MM.1S (cell line): ENCODE results near the gene ADRA2A.

Experiments
- DNase-seq: peaks from one replicate; pipeline ENCODE4 v3.0.0-alpha.2; 2015
- H2AFZ ChIP-seq: fragments of 300-600 bp; sonication (generic); 2 replicates; pipeline ENCODE4 v1.6.0; 2016; ENCODE audit warnings: antibody characterized with exemption, low read length
- H3F3A ChIP-seq: fragments of 300-600 bp; sonication (generic); 2 replicates; pipeline ENCODE4 v1.6.1; 2016; ENCODE audit warnings: mild to moderate bottlenecking, antibody characterized with exemption, low read length, moderate library complexity, mixed read lengths; ENCODE audit not compliant: insufficient read depth
- H3K27ac ChIP-seq: fragments of 300-600 bp; sonication (generic); 2 replicates; pipeline ENCODE4 v1.5.1; 2016; ENCODE audit warnings: mild to moderate bottlenecking, low read length
- H3K27me3 ChIP-seq: fragments of 300-600 bp; sonication (generic); replicated peaks from 2 replicates; pipeline ENCODE4 v1.6.0; 2016; ENCODE audit warnings: low read length; ENCODE audit not compliant: insufficient read depth
- H3K36me3 ChIP-seq: fragments of 300-600 bp; sonication (generic); replicated peaks from 2 replicates; pipeline ENCODE4 v1.6.1; 2016; ENCODE audit warnings: mild to moderate bottlenecking, low read length, mixed read lengths; ENCODE audit not compliant: insufficient read depth
- H3K4me1 ChIP-seq: fragments of 300-600 bp; sonication (generic); 2 replicates; pipeline ENCODE4 v1.6.1; 2016; ENCODE audit warnings: low read length, mixed read lengths
- H3K4me2 ChIP-seq: fragments of 300-600 bp; sonication (generic); 2 replicates; pipeline ENCODE4 v1.6.0; 2016; ENCODE audit warnings: low read depth, low read length
- H3K4me3 ChIP-seq: fragments of 300-600 bp; sonication (generic); 2 replicates; pipeline ENCODE4 v1.5.1; 2016; ENCODE audit warnings: low read length, mixed read lengths
- H3K79me2 ChIP-seq: fragments of 300-600 bp; sonication (generic); 2 replicates; pipeline ENCODE4 v1.6.1; 2016; ENCODE audit warnings: mixed run types, low read length, mixed read lengths
- H3K9ac ChIP-seq: fragments of 300-600 bp; sonication (generic); 2 replicates; pipeline ENCODE4 v1.6.1; 2016; ENCODE audit warnings: low read length, mixed read lengths
- H3K9me2 ChIP-seq: fragments of 300-600 bp; sonication (generic); replicated peaks from 2 replicates; pipeline ENCODE4 v1.6.1; 2016; ENCODE audit warnings: mild to moderate bottlenecking, low read length, mixed read lengths; ENCODE audit not compliant: insufficient read depth
- H3K9me3 ChIP-seq: fragments of 300-600 bp; sonication (generic); replicated peaks from 2 replicates; pipeline ENCODE4 v1.6.1; 2016; ENCODE audit warnings: mild to moderate bottlenecking, low read length, mixed read lengths; ENCODE audit not compliant: insufficient read depth
- H4K20me1 ChIP-seq: fragments of 300-600 bp; sonication (generic); 2 replicates; pipeline ENCODE4 v1.6.1; 2016; ENCODE audit warnings: mild to moderate bottlenecking, low read length, moderate library complexity, mixed read lengths; ENCODE audit not compliant: insufficient read depth
- CTCF ChIP-seq: fragments of 300-600 bp; sonication (generic); IDR thresholded peaks from 2 replicates; pipeline ENCODE4 v1.5.1; 2016; ENCODE audit warnings: antibody characterized with exemption, low read length, mixed read lengths
- EZH2 ChIP-seq: fragments of 300-600 bp; sonication (generic); optimal IDR thresholded peaks from 2 replicates; pipeline ENCODE3; 2017; ENCODE audit warnings: low read depth, mild to moderate bottlenecking, antibody characterized with exemption, low read length, mixed read lengths
- EZH2phosphoT487 ChIP-seq: fragments of 300-600 bp; sonication (generic); IDR thresholded peaks from 2 replicates; pipeline ENCODE4 v1.6.1; 2018; ENCODE audit warnings: antibody characterized with exemption, low read length

The ADRA2A gene

DNA sequence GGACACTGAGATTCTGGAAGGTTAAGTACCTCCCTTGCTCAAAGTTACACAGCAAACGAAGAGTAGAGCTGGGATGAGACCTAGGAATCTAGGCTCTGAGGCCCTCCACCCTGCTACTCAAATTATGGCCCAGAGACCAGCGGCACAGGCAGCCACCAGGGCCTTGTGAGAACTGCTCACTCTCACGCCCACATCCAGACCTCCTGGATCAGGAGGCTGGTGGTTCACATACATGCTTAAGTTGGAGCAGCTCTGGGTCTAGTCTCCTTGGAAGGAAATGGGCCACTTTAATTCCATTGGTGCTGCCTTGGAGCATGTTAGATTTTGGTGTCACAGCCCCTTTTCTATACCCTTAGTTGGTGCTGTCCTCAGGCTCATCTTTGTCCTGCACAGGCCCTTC, 41.9 kb downstream of the ADRA2A start:
- no peak overlapping the region for H3K4me2 ChIP-seq
- H3K4me1 ChIP-seq: no peaks in the 10 kb centered on the region
- no peaks in the 10 kb centered on the region for H3K27me3 ChIP-seq
- no peak for TF ChIP-seq EZH2
- TF ChIP-seq CTCF: no peak
- no peak for TF ChIP-seq EZH2phosphoT487
- no peak overlapping the region for H3K4me3 ChIP-seq
- no peaks in the 10 kb centered on the region for H4K20me1 ChIP-seq
- no peak overlapping the region for H2AFZ ChIP-seq
- no peak for DNase-seq
- H3K9me3 ChIP-seq: no peaks in the 10 kb centered on the region
- H3K36me3 ChIP-seq: no peaks in the 10 kb centered on the region
- no peaks in the 10 kb centered on the region for H3K79me2 ChIP-seq
- H3K27ac ChIP-seq: no peak overlapping the region
- H3F3A ChIP-seq: no peaks in the 10 kb centered on the region
- H3K9me2 ChIP-seq: no peaks in the 10 kb centered on the region
- no peak overlapping the region for H3K9ac ChIP-seq

DNA sequence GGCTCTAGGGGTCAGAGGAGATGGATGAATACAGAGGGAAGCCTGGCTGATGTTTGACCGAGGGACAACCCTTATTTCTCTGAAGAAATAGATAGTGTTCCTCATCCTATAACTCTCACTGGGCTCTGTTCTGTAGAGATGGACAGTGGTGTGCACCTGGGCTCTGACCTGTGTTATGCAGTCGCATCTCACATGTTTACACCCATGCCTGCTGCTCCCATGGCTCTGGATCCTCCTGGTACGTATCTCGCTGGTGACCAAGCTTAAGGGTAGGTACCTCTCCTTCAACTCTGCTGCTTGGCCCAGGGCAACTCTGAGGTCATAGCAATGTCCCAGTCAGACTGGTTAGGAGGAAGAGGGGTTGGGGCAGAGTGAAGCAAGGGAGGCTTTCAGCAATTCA, 42.8 kb downstream of the ADRA2A start:
- Histone ChIP-seq H3K79me2 (no peaks in the 10 kb centered on the region), H3K9me2 (no peaks in the 10 kb centered on the region), H3K4me3 (no peak overlapping the region), H3F3A (no peaks in the 10 kb centered on the region), H3K27me3 (no peaks in the 10 kb centered on the region), H3K4me2 (no peak overlapping the region), H3K4me1 (no peaks in the 10 kb centered on the region), H2AFZ (no peak overlapping the region), H4K20me1 (no peaks in the 10 kb centered on the region), H3K27ac (no peak overlapping the region), H3K9ac (no peak overlapping the region), H3K9me3 (no peaks in the 10 kb centered on the region), H3K36me3 (no peaks in the 10 kb centered on the region)
- TF ChIP-seq EZH2: no peak
- no peak for TF ChIP-seq EZH2phosphoT487
- no peak for TF ChIP-seq CTCF
- no peak for DNase-seq

GRCh38 chr10:111122127-111122526, 45.3 kb downstream of the ADRA2A start:
- no peak for DNase-seq
- Histone ChIP-seq H3K27me3 (no peaks in the 10 kb centered on the region), H3F3A (no peaks in the 10 kb centered on the region), H3K36me3 (no peaks in the 10 kb centered on the region), H4K20me1 (no peaks in the 10 kb centered on the region), H3K4me2 (no peak overlapping the region), H3K9ac (no peak overlapping the region), H3K9me2 (no peaks in the 10 kb centered on the region), H3K27ac (no peak overlapping the region), H3K79me2 (no peaks in the 10 kb centered on the region), H3K4me3 (no peak overlapping the region), H3K9me3 (no peaks in the 10 kb centered on the region), H2AFZ (no peak overlapping the region), H3K4me1 (no peaks in the 10 kb centered on the region)
- TF ChIP-seq CTCF: no peak
- TF ChIP-seq EZH2phosphoT487: no peak
- no peak for TF ChIP-seq EZH2
